GM12892 (cell line): ENCODE data around the gene MAP3K12.
A peak's percentile ranks its signal among the peaks of the same experiment; 100 is the strongest.
"Not testable (repeated sequence)": the region's sequence is repeated elsewhere in the genome, so short reads cannot be mapped to it uniquely, and the experiment has no call there.

Experiments
- DNase-seq: peaks from one replicate; pipeline ENCODE4 v3.0.0; 2011; ENCODE audit not compliant: insufficient read length
- FAIRE-seq: peaks from 2 replicates; lab custom pipeline; 2011; peaks lifted over from hg19 to GRCh38; lab: Jason Lieb, UNC
- POLR2A ChIP-seq: IDR thresholded peaks from 2 replicates; pipeline ENCODE4 v1.6.1; 2011; ENCODE audit warnings: low read depth, low read length, control low read depth
- POLR2AphosphoS5 ChIP-seq: IDR thresholded peaks from 2 replicates; pipeline ENCODE4 v1.6.1; 2011; ENCODE audit warnings: low read depth, low read length, control low read depth
- TAF1 ChIP-seq: IDR thresholded peaks from 2 replicates; pipeline ENCODE4 v1.6.1; 2011; ENCODE audit warnings: low read depth, mild to moderate bottlenecking, control low read depth, low read length, borderline replicate concordance

MAP3K12 gene

GRCh38 chr12:53462935-53463334 lies 36.3 kb downstream of the MAP3K12 start:
- DNase-seq: no peak
- 0 out of 2 replicates have a peak, but pooled peaks have one; percentile 28 for TF ChIP-seq POLR2AphosphoS5
- peak; percentile 43; the same call in 1 of the 2 replicates for TF ChIP-seq POLR2A
- TF ChIP-seq TAF1: no peak
- FAIRE-seq: no peak

- TF ChIP-seq POLR2A (0 out of 2 replicates have a peak, but pooled peaks have one; percentile 32), POLR2AphosphoS5 (no peak)
- FAIRE-seq (no peak), DNase-seq (no peak)
Observed at GRCh38 chr12:53461591-53461990, 37.7 kb downstream of the MAP3K12 start.

GRCh38 chr12:53461059-53461458 lies 38.2 kb downstream of the MAP3K12 start:
- FAIRE-seq (no peak), DNase-seq (no peak)
- TF ChIP-seq POLR2A (peak; percentile 33), POLR2AphosphoS5 (peak; percentile 70), TAF1 (no peak)

GRCh38 chr12:53459097-53459496 lies 40.2 kb downstream of the MAP3K12 start:
- no peak for DNase-seq
- TF ChIP-seq TAF1 (no peak), POLR2A (no peak), POLR2AphosphoS5 (no peak)
- no peak for FAIRE-seq

GRCh38 chr12:53456654-53457366 lies 42.4 kb downstream of the MAP3K12 start:
- FAIRE-seq (no peak), DNase-seq (no peak)
- TF ChIP-seq POLR2AphosphoS5 (peak; percentile 42; the same call in 1 of the 2 replicates), POLR2A (no peak; the same call in 1 of the 2 replicates)

GRCh38 chr12:53454707-53455106 lies 44.6 kb downstream of the MAP3K12 start:
- FAIRE-seq: no peak
- DNase-seq: no peak
- TF ChIP-seq POLR2A (no peak; the same call in 1 of the 2 replicates), TAF1 (no peak), POLR2AphosphoS5 (peak; percentile 30; the same call in 1 of the 2 replicates)

- no peak for TF ChIP-seq TAF1
- no peak for TF ChIP-seq POLR2AphosphoS5
- no peak; the same call in none of the 2 replicates for TF ChIP-seq POLR2A
- DNase-seq (no peak), FAIRE-seq (no peak)
Observed at GRCh38 chr12:53453953-53454640, 45.2 kb downstream of the MAP3K12 start.

GRCh38 chr12:53452159-53453077 lies 46.8 kb downstream of the MAP3K12 start:
- FAIRE-seq: no peak
- TF ChIP-seq POLR2A (peak; percentile 65), TAF1 (no peak), POLR2AphosphoS5 (peak; percentile 79)

GRCh38 chr12:53451661-53452158 lies 47.5 kb downstream of the MAP3K12 start, which contains the start of gene PCBP2:
Gene PCBP2, plus strand, starts transcription at chr12:53452102. Its CDS starts 2,699 bp downstream, at chr12:53454801.
- TF ChIP-seq POLR2A (peak; percentile 88), TAF1 (peak; percentile 92), POLR2AphosphoS5 (peak; percentile 94)
- DNase-seq (peak; percentile 96), FAIRE-seq (peak; percentile 98)

More at GRCh38 chr12:53452159-53453077, 46.8 kb downstream of the MAP3K12 start:
- DNase-seq: peak; percentile 61

- TF ChIP-seq POLR2A (no peak), POLR2AphosphoS5 (no peak), TAF1 (no peak)
- DNase-seq (no peak), FAIRE-seq (no peak)
Observed at GRCh38 chr12:53450936-53451335, 48.3 kb downstream of the MAP3K12 start.

- not testable (repeated sequence) for DNase-seq, FAIRE-seq
Observed at GRCh38 chr12:53444593-53445325, 54.5 kb downstream of the MAP3K12 start.
